H1 (cell line): ENCODE measurements around the gene PPP1R1B. TPM values are rescaled to one million over a fixed set of nuclear protein-coding genes. Genes with fewer than 3 reads are reported as not detected.

Source experiments
- CTCF ChIA-PET: fragments of 300-600 bp; sonication (Branson Sonifier 250); formaldehyde crosslinking; loops from one replicate; lab custom pipeline; 2021; ENCODE audit not compliant: partially characterized antibody; lab: Charles Lee
- POLR2A ChIA-PET: fragments of 300-600 bp; sonication (Branson Sonifier 250); formaldehyde crosslinking; loops from one replicate; lab custom pipeline; 2021; ENCODE audit warnings: inconsistent platforms; ENCODE audit not compliant: partially characterized antibody; lab: Charles Lee
- DNase-seq, 2 experiments: peaks; one replicate each; pipeline versions ENCODE4 v3.0.0 to v3.0.0-alpha.2; 2010 to 2022; ENCODE audit warnings: low spot score in 2 of 2, low read depth in 1 of 2, mixed read lengths in 1 of 2
- FAIRE-seq: peaks from 2 replicates; lab custom pipeline; 2011; peaks lifted over from hg19 to GRCh38; lab: Jason Lieb, UNC
- H2AFZ ChIP-seq: 2 replicates; pipeline ENCODE4 v1.8.1; 2012; ENCODE audit warnings: low read length, inconsistent platforms
- H2AK5ac ChIP-seq: 2 replicates; pipeline ENCODE4 v1.6.1; 2013; ENCODE audit warnings: low read depth, low read length
- H2BK120ac ChIP-seq: replicated peaks from 2 replicates; pipeline ENCODE3; 2013; ENCODE audit warnings: low read depth, low read length, inconsistent platforms
- H2BK12ac ChIP-seq: 2 replicates; pipeline ENCODE4 v1.6.1; 2013; ENCODE audit warnings: low read depth, low read length
- H2BK15ac ChIP-seq: 2 replicates; pipeline ENCODE4 v1.6.1; 2013; ENCODE audit warnings: low read length
- H2BK20ac ChIP-seq: 2 replicates; pipeline ENCODE4 v1.6.1; 2013; ENCODE audit warnings: low read length
- H2BK5ac ChIP-seq: 2 replicates; pipeline ENCODE4 v1.6.1; 2013; ENCODE audit warnings: low read depth, low read length
- H3K14ac ChIP-seq: 2 replicates; pipeline ENCODE4 v1.6.1; 2013; ENCODE audit warnings: inconsistent platforms; ENCODE audit not compliant: insufficient read length
- H3K18ac ChIP-seq: 2 replicates; pipeline ENCODE4 v1.6.1; 2013; ENCODE audit warnings: low read length; ENCODE audit errors: extremely low read depth
- H3K23ac ChIP-seq: 2 replicates; pipeline ENCODE4 v1.6.1; 2013; ENCODE audit warnings: inconsistent platforms; ENCODE audit not compliant: insufficient read length
- H3K23me2 ChIP-seq: 2 replicates; pipeline ENCODE4 v1.6.1; 2013; ENCODE audit warnings: low read depth, low read length
- H3K27ac ChIP-seq: 2 replicates; pipeline ENCODE4 v1.6.1; 2011; ENCODE audit warnings: low read depth, low read length, inconsistent platforms
- H3K27me3 ChIP-seq, 4 experiments: replicated peaks in 1 of 4; 1 replicate in 1 of 4; 2 replicates in 3 of 4; pipeline versions ENCODE4 v1.6.1 to v1.8.1; 2011 to 2013; ENCODE audit warnings: low read length in 3 of 4, mild to moderate bottlenecking in 3 of 4, inconsistent platforms in 2 of 4, mixed read lengths in 2 of 4, moderate library complexity in 1 of 4; ENCODE audit not compliant: control insufficient read depth in 3 of 4, insufficient read depth in 3 of 4; ENCODE audit errors: extremely low read depth in 1 of 4
- H3K36me3 ChIP-seq, 4 experiments: 2 replicates each; pipeline versions ENCODE4 v1.6.1 to v1.8.1; 2011 to 2013; ENCODE audit warnings: mild to moderate bottlenecking in 4 of 4, low read length in 3 of 4, moderate library complexity in 2 of 4, control low read depth in 1 of 4, inconsistent platforms in 1 of 4; ENCODE audit not compliant: insufficient read depth in 4 of 4, control insufficient read depth in 2 of 4
- H3K4ac ChIP-seq: replicated peaks from 2 replicates; pipeline ENCODE3; 2013; ENCODE audit warnings: low read length, low read depth, mixed read lengths, inconsistent platforms; ENCODE audit not compliant: insufficient read length
- H3K4me1 ChIP-seq, 4 experiments: replicated peaks in 1 of 4; 1 replicate in 1 of 4; 2 replicates in 3 of 4; pipeline versions ENCODE4 v1.6.1 to v1.8.1; 2011 to 2013; ENCODE audit warnings: low read length in 3 of 4, inconsistent platforms in 2 of 4, mixed read lengths in 1 of 4; ENCODE audit not compliant: insufficient read depth in 4 of 4, control insufficient read depth in 3 of 4
- H3K4me2 ChIP-seq, 2 experiments: 2 replicates each; pipeline versions ENCODE4 v1.6.1 to v1.8.1; 2011 to 2013; ENCODE audit warnings: low read depth in 2 of 2, low read length in 2 of 2, control low read depth in 1 of 2, inconsistent platforms in 1 of 2, mild to moderate bottlenecking in 1 of 2; ENCODE audit not compliant: insufficient read depth in 1 of 2
- H3K4me3 ChIP-seq, 4 experiments: fragments of 200-600, 300-600 bp in 1 of 4; sonication (generic), shearing (Covaris generic), sonication (Bioruptor Twin) in 1 of 4; 2 replicates each; pipeline versions ENCODE4 v1.5.1 to v1.8.1; 2011 to 2016; ENCODE audit warnings: low read length in 4 of 4, low read depth in 3 of 4, control low read depth in 2 of 4, inconsistent platforms in 2 of 4, mild to moderate bottlenecking in 2 of 4, mixed read lengths in 1 of 4, moderate library complexity in 1 of 4; ENCODE audit not compliant: insufficient read depth in 2 of 4; ENCODE audit errors: extremely low read depth in 1 of 4
- H3K56ac ChIP-seq: replicated peaks from 2 replicates; pipeline ENCODE3; 2013; ENCODE audit warnings: low read depth, mild to moderate bottlenecking, mixed read lengths, low read length, inconsistent platforms; ENCODE audit not compliant: insufficient read length
- H3K79me1 ChIP-seq: 2 replicates; pipeline ENCODE4 v1.6.1; 2013; ENCODE audit warnings: low read depth, low read length, control low read depth
- H3K79me2 ChIP-seq, 2 experiments: 2 replicates each; pipeline versions ENCODE4 v1.6.1 to v1.8.1; 2012 to 2013; ENCODE audit warnings: low read length in 2 of 2, mild to moderate bottlenecking in 2 of 2, inconsistent platforms in 1 of 2; ENCODE audit not compliant: insufficient read depth in 2 of 2, control insufficient read depth in 1 of 2
- H3K9ac ChIP-seq, 4 experiments: replicated peaks in 1 of 4; 1 replicate in 1 of 4; 2 replicates in 3 of 4; pipeline versions ENCODE4 v1.6.1 to v1.8.1; 2011 to 2013; ENCODE audit warnings: low read depth in 3 of 4, low read length in 3 of 4, control low read depth in 2 of 4, mild to moderate bottlenecking in 2 of 4, moderate library complexity in 2 of 4, inconsistent platforms in 1 of 4; ENCODE audit errors: extremely low read depth in 1 of 4
- H3K9me3 ChIP-seq, 2 experiments: 2 replicates each; pipeline versions ENCODE4 v1.6.1 to v1.8.1; 2012 to 2013; ENCODE audit warnings: mild to moderate bottlenecking in 2 of 2, moderate library complexity in 2 of 2, control low read depth in 1 of 2, inconsistent platforms in 1 of 2, low read depth in 1 of 2, low read length in 1 of 2, mixed read lengths in 1 of 2; ENCODE audit not compliant: insufficient read depth in 2 of 2
- H4K20me1 ChIP-seq, 2 experiments: replicated peaks in 1 of 2; 2 replicates each; pipeline versions ENCODE3 to v1.8.1; 2011 to 2013; ENCODE audit warnings: inconsistent platforms in 2 of 2, low read length in 2 of 2, mild to moderate bottlenecking in 1 of 2; ENCODE audit not compliant: insufficient read depth in 2 of 2, control insufficient read depth in 1 of 2
- H4K5ac ChIP-seq: 2 replicates; pipeline ENCODE4 v1.6.1; 2013; ENCODE audit warnings: low read length, low read depth, mixed read lengths, inconsistent platforms; ENCODE audit not compliant: insufficient read length
- H4K8ac ChIP-seq: 2 replicates; pipeline ENCODE4 v1.8.0; 2013; ENCODE audit warnings: mild to moderate bottlenecking, moderate library complexity, low read length, inconsistent platforms; ENCODE audit not compliant: insufficient read depth; ENCODE audit errors: extremely low read depth
- H4K91ac ChIP-seq: replicated peaks from 2 replicates; pipeline ENCODE3; 2013; ENCODE audit warnings: low read length, mixed read lengths, inconsistent platforms; ENCODE audit not compliant: insufficient read length
- BCL11A ChIP-seq, 2 experiments: IDR thresholded peaks; one replicate each; pipeline ENCODE4 v1.6.1; 2011; ENCODE audit warnings: low read depth in 2 of 2, low read length in 2 of 2, mild to moderate bottlenecking in 2 of 2
- GTF2F1 ChIP-seq: IDR thresholded peaks from 2 replicates; pipeline ENCODE4 v1.6.1; 2012; ENCODE audit warnings: low read depth, low read length, improper control_type of control experiment, borderline replicate concordance
- JUN ChIP-seq: IDR thresholded peaks from 2 replicates; pipeline ENCODE4 v1.6.1; 2011; ENCODE audit warnings: low read depth, mild to moderate bottlenecking, improper control_type of control experiment, low read length
- JUND ChIP-seq: IDR thresholded peaks from 2 replicates; pipeline ENCODE4 v1.6.1; 2011; ENCODE audit warnings: mild to moderate bottlenecking, improper control_type of control experiment, low read length
- NANOG ChIP-seq: IDR thresholded peaks from 2 replicates; pipeline ENCODE4 v1.6.1; 2011; ENCODE audit warnings: low read length, low read depth, mild to moderate bottlenecking, inconsistent platforms; ENCODE audit not compliant: insufficient read depth, poor library complexity, severe bottlenecking
- POU5F1 ChIP-seq: IDR thresholded peaks from 2 replicates; pipeline ENCODE4 v1.6.1; 2011; ENCODE audit warnings: low read depth, mild to moderate bottlenecking, low read length, moderate library complexity
- SIN3A ChIP-seq, 2 experiments: IDR thresholded peaks in 1 of 2; conservative IDR thresholded peaks in 1 of 2; 2 replicates each; pipeline ENCODE4 v1.6.1; 2011 to 2012; ENCODE audit warnings: low read length in 2 of 2, improper control_type of control experiment in 1 of 2, low read depth in 1 of 2, mild to moderate bottlenecking in 1 of 2
- ZNF274 ChIP-seq: IDR thresholded peaks from 2 replicates; pipeline ENCODE4 v1.7.0; 2012; ENCODE audit warnings: low read length, borderline replicate concordance; ENCODE audit errors: extremely low read depth
- WGBS, 2 experiments: shearing (Covaris generic) in 1 of 2; methylation state at CpG; one replicate each; pipeline versions ENCODE4 v1.1.6 to v1.1.7; 2013 to 2015; ENCODE audit warnings: low lambda C conversion rate in 2 of 2, mixed read lengths in 2 of 2, inconsistent platforms in 1 of 2, low coverage in 1 of 2, missing lambda C conversion rate in 1 of 2; ENCODE audit not compliant: insufficient replicate concordance in 2 of 2, insufficient coverage in 1 of 2, insufficient read length in 1 of 2; ENCODE audit errors: extremely low coverage in 1 of 2, missing lambda C conversion rate in 1 of 2; 5-methylcytosine and 5-hydroxymethylcytosine counted together
- polyA plus RNA-seq, 7 experiments: library from polyadenylated mRNA; depleted of rRNA in 3 of 7; stranded (reverse) in 5 of 7; unstranded in 2 of 7; fragments of >200 nt in 5 of 7; fragments of 200-250 nt in 2 of 7; gene quantifications; 1 replicate in 5 of 7; 2 replicates in 1 of 7; 4 replicates in 1 of 7; pipeline versions ENCODE4 v1.2.1 to v1.2.3, GENCODE V29; 2011 to 2013; ENCODE audit warnings: missing spikeins in 2 of 7, mixed read lengths in 2 of 7
- total RNA-seq: library from RNA; stranded (reverse); fragmentation: NEBNext Ultra II Directional; extraction: Animal tissue kit (Norgen Biotek cat#: 25700); gene quantifications from 2 replicates; pipeline ENCODE4 v1.2.1, GENCODE V29; 2021
- TF ChIP-seq, protein P1 (sequence below): IDR thresholded peaks from 2 replicates; pipeline ENCODE4 v1.6.1; 2012; ENCODE audit warnings: inconsistent platforms
- TF ChIP-seq, protein P2 (sequence below): IDR thresholded peaks from 2 replicates; pipeline ENCODE4 v1.6.1; 2011; ENCODE audit warnings: low read length, improper control_type of control experiment
- TF ChIP-seq, protein P3 (sequence below): IDR thresholded peaks from 2 replicates; pipeline ENCODE4 v1.6.1; 2011; ENCODE audit warnings: low read depth, mild to moderate bottlenecking, low read length; ENCODE audit not compliant: insufficient read depth

Gene PPP1R1B
- total and polyA plus RNA-seq, 2 of the 8 experiments (the other 6 are each of a cell fraction or from before 2014, with no cell fraction given), result 10.7 to 22.3 TPM

DNA sequence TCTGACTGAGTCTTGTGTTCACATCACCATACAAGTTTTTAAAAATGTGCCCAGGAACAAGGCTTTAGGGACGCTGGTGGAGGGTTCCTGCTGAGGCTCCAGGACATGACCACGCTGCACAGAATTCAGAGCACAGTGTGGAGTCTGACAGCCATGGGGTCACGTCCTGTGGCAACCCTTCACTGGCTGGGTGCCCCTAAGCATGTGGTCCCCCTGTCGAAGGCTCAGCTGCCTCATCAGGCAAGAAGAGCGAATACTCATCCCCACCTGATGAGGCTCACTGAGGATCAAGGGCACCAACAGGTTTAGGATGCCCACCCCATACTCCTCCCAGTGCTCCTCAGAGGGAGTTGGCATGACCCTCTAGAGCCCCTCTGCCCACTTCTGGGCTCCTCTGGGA lies 47.4 kb downstream of the PPP1R1B start:
- Histone ChIP-seq H3K4me3 (no peak overlapping the region), H3K4me1 (peaks cover 0 to 15% (median 8%) of the 10 kb centered on the region in 4 experiments; a peak in 6 of 7 replicates), H3K36me3 (peaks cover 0 to 3% (median 0%) of the 10 kb centered on the region in 4 experiments; a peak in 1 of 8 replicates), H2BK20ac (no peak overlapping the region), H3K23me2 (no peaks in the 10 kb centered on the region), H2BK15ac (no peak overlapping the region), H2AK5ac (no peak overlapping the region), H4K8ac (no peak overlapping the region), H4K20me1 (peaks cover 0 to 2% of the 10 kb centered on the region in 2 experiments), H3K9me3 (no peaks in the 10 kb centered on the region), H3K4ac (no peak overlapping the region), H2BK12ac (no peak overlapping the region; the same call in 1 of the 2 replicates), H3K79me2 (no peaks in the 10 kb centered on the region), H2AFZ (no peak overlapping the region), H3K56ac (no peak overlapping the region), H3K27ac (no peak overlapping the region), H3K14ac (no peak overlapping the region), H3K4me2 (no peak overlapping the region), H2BK120ac (no peak overlapping the region), H3K79me1 (no peaks in the 10 kb centered on the region), H3K27me3 (peaks cover 0 to 11% (median 2%) of the 10 kb centered on the region in 4 experiments; a peak in 3 of 7 replicates), H3K9ac (no peak overlapping the region), H4K91ac (no peak overlapping the region), H2BK5ac (no peak overlapping the region), H3K18ac (no peak overlapping the region), H3K23ac (no peak overlapping the region), H4K5ac (no peak overlapping the region)
- no peak for DNase-seq
- ChIA-PET POLR2A (interaction anchor here (1.1 to 38.1 kb wide), 6 partner anchors 1 to 74 kb away, joined by 3 to 708 read pairs (median 4); partner anchors contain the start of genes ERBB2, PGAP3, PNMT and TCAP), CTCF (interaction anchor here (0.9 to 52.4 kb wide), 10 partner anchors 8 to 107 kb away, joined by 3 to 1885 read pairs (median 8); partner anchors contain the start of genes MIEN1, PGAP3, PPP1R1B and STARD3)
- no peak for FAIRE-seq
- 90% methylated on average over 5 of the region's 5 CpGs; no CpG with 5 or more reads in 1 of the 2 experiments for WGBS, 2 experiments
- no peak for TF ChIP-seq ZNF274
- TF ChIP-seq GTF2F1, result no peak
- no peak for TF ChIP-seq JUND
- TF ChIP-seq, protein P1, sequence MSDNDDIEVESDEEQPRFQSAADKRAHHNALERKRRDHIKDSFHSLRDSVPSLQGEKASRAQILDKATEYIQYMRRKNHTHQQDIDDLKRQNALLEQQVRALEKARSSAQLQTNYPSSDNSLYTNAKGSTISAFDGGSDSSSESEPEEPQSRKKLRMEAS, result no peak
- no peak for TF ChIP-seq JUN
- no peak for TF ChIP-seq NANOG
- TF ChIP-seq, protein P2, sequence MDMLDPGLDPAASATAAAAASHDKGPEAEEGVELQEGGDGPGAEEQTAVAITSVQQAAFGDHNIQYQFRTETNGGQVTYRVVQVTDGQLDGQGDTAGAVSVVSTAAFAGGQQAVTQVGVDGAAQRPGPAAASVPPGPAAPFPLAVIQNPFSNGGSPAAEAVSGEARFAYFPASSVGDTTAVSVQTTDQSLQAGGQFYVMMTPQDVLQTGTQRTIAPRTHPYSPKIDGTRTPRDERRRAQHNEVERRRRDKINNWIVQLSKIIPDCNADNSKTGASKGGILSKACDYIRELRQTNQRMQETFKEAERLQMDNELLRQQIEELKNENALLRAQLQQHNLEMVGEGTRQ, result no peak
- TF ChIP-seq POU5F1, result no peak
- TF ChIP-seq SIN3A (conservative IDR thresholded peaks at IDR 0.05 in 1 of 2, IDR thresholded peaks at IDR 0.05 in 1 of 2; ENCODE audit: low read depth in 1 of 2, low read length in 2 of 2), result no peak
- no peak for TF ChIP-seq BCL11A (IDR thresholded peaks at IDR 0.05; ENCODE audit: low read depth in 2 of 2, low read length in 2 of 2)
- TF ChIP-seq, protein P3, sequence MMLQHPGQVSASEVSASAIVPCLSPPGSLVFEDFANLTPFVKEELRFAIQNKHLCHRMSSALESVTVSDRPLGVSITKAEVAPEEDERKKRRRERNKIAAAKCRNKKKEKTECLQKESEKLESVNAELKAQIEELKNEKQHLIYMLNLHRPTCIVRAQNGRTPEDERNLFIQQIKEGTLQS, result no peak
